GM23248 (cell line): ENCODE measurements around the gene HOXB5.

Experiments used
- EZH2 ChIP-seq: fragments of 200-600 bp; sonication (generic); IDR thresholded peaks from 2 replicates; pipeline ENCODE4 v1.6.1; 2018; ENCODE audit warnings: antibody characterized with exemption, mild to moderate bottlenecking; ENCODE audit not compliant: insufficient read depth, poor library complexity, severe bottlenecking
- EZH2phosphoT487 ChIP-seq: fragments of 200-600 bp; sonication (generic); IDR thresholded peaks from 2 replicates; pipeline ENCODE4 v1.6.1; 2018; ENCODE audit warnings: antibody characterized with exemption, moderate library complexity, mild to moderate bottlenecking, low read depth; ENCODE audit not compliant: insufficient read depth

GRCh38 chr17:48563385-48563838 lies 30.2 kb downstream of the HOXB5 start:
- TF ChIP-seq EZH2: no peak
- no peak for TF ChIP-seq EZH2phosphoT487
